ENCODE measurements around the gene AFF1.

AFF1 gene

GRCh38 chr4:87030755-87031441 is 96.1 kb downstream of the AFF1 start:
- H3K4me3 ChIP-seq (ENCODE audit: low read depth, low read length) = no peak overlapping the region
- no peak for TF ChIP-seq CTCF (conservative IDR thresholded peaks at IDR 0.05; ENCODE audit: low read depth, low read length)
- DNase-seq (ENCODE audit: low read depth) = peak; percentile 60

GRCh38 chr4:87031920-87032319 is 97.1 kb downstream of the AFF1 start:
- TF ChIP-seq CTCF (conservative IDR thresholded peaks at IDR 0.05; ENCODE audit: low read depth, low read length) = no peak
- DNase-seq (ENCODE audit: low read depth) = no peak

GRCh38 chr4:87032884-87033533 is 98.2 kb downstream of the AFF1 start:
- TF ChIP-seq CTCF (conservative IDR thresholded peaks at IDR 0.05; ENCODE audit: low read depth, low read length) = no peak
- peak; percentile 91 for DNase-seq (ENCODE audit: low read depth)
- no peak overlapping the region for H3K4me3 ChIP-seq (ENCODE audit: low read depth, low read length)

More at GRCh38 chr4:87031920-87032319, 97.1 kb downstream of the AFF1 start:
- H3K4me3 ChIP-seq (ENCODE audit: low read depth, low read length) = no peak overlapping the region

GRCh38 chr4:87033902-87034301 is 99.1 kb downstream of the AFF1 start:
- H3K4me3 ChIP-seq (ENCODE audit: low read depth, low read length) = no peak overlapping the region
- peak; percentile 27 for TF ChIP-seq CTCF (conservative IDR thresholded peaks at IDR 0.05; ENCODE audit: low read depth, low read length)
- no peak for DNase-seq (ENCODE audit: low read depth)

GRCh38 chr4:87034527-87034926 is 99.7 kb downstream of the AFF1 start:
- TF ChIP-seq CTCF (conservative IDR thresholded peaks at IDR 0.05; ENCODE audit: low read depth, low read length) = no peak
- no peak for DNase-seq (ENCODE audit: low read depth)
- no peak overlapping the region for H3K4me3 ChIP-seq (ENCODE audit: low read depth, low read length)

- no peak overlapping the region for H3K4me3 ChIP-seq (ENCODE audit: low read depth, low read length)
- no peak for TF ChIP-seq CTCF (conservative IDR thresholded peaks at IDR 0.05; ENCODE audit: low read depth, low read length)
- no peak for DNase-seq (ENCODE audit: low read depth)
Observed at GRCh38 chr4:87035881-87036509, 101.2 kb downstream of the AFF1 start.
